ENCODE measurements around the gene SNAI3. TPM values are rescaled to one million over a fixed set of nuclear protein-coding genes. Genes with fewer than 3 reads are reported as not detected.

The SNAI3 gene
- total RNA-seq, 1 experiment from 2014 or later: not detected

- no peak for ATAC-seq
- no peaks in the 10 kb centered on the region for H3K9me3 ChIP-seq (ENCODE audit: control insufficient read depth, insufficient read depth, low read depth, low read length)
- ChIA-PET CTCF (no interaction called here), POLR2A (no interaction called here)
- in situ Hi-C loops (cut with HindIII; ENCODE audit: low pct_unique_long_range_greater_than_20kb, low sequenced_read_pairs) (no loop called here), intact Hi-C loops (cut with micrococcal nuclease; ENCODE audit: unreplicated experiment) (no loop called here)
- TF ChIP-seq POLR2AphosphoS5 (IDR thresholded peaks at IDR 0.05; ENCODE audit: low read depth, low read length) (no peak), REST (IDR thresholded peaks at IDR 0.05; ENCODE audit: insufficient read depth in 1 of 2, low read depth in 2 of 2, low read length in 1 of 2) (no peak), TCF7L2 (IDR thresholded peaks at IDR 0.05; ENCODE audit: low read depth, low read length) (no peak), CTCF (IDR thresholded peaks at IDR 0.05) (no peak), SIN3A (IDR thresholded peaks at IDR 0.05; ENCODE audit: borderline replicate concordance, insufficient read depth, low read depth, low read length) (no peak)
- BruUV-seq (replicated peaks): no TSS peak
- H3K4me3 ChIP-seq (ENCODE audit: low read depth in 2 of 2, low read length in 2 of 2): no peak overlapping the region
- DNase-seq (ENCODE audit: low read depth, low spot score): no peak
- H3K27ac ChIP-seq (ENCODE audit: low read length): no peak overlapping the region
- H3K27me3 ChIP-seq (ENCODE audit: control insufficient read depth, insufficient read depth, low read length): no peaks in the 10 kb centered on the region
- peaks cover 5% of the 10 kb centered on the region; the same call in 1 of the 2 replicates for H3K4me1 ChIP-seq (ENCODE audit: control insufficient read depth, insufficient read depth, low read length)
- no peaks in the 10 kb centered on the region; the same call in 1 of the 2 replicates for H3K36me3 ChIP-seq (ENCODE audit: control insufficient read depth, insufficient read depth, low read length)
Observed at GRCh38 chr16:88658714-88659113, 27.6 kb downstream of the SNAI3 start.

- Histone ChIP-seq H3K4me1 (ENCODE audit: control insufficient read depth, insufficient read depth, low read length) (peaks cover 5% of the 10 kb centered on the region; the same call in 1 of the 2 replicates), H3K4me3 (ENCODE audit: low read depth in 2 of 2, low read length in 2 of 2) (no peak overlapping the region), H3K27ac (ENCODE audit: low read length) (no peak overlapping the region), H3K27me3 (ENCODE audit: control insufficient read depth, insufficient read depth, low read length) (no peaks in the 10 kb centered on the region), H3K36me3 (ENCODE audit: control insufficient read depth, insufficient read depth, low read length) (no peaks in the 10 kb centered on the region; the same call in 1 of the 2 replicates), H3K9me3 (ENCODE audit: control insufficient read depth, insufficient read depth, low read depth, low read length) (no peaks in the 10 kb centered on the region)
- intact Hi-C loops (cut with micrococcal nuclease; ENCODE audit: unreplicated experiment): no loop called here
- ChIA-PET CTCF (no interaction called here), POLR2A (no interaction called here)
- ATAC-seq (no peak), DNase-seq (ENCODE audit: low read depth, low spot score) (no peak)
- no peak for TF ChIP-seq REST (IDR thresholded peaks at IDR 0.05; ENCODE audit: insufficient read depth in 1 of 2, low read depth in 2 of 2, low read length in 1 of 2)
- no peak for TF ChIP-seq SIN3A (IDR thresholded peaks at IDR 0.05; ENCODE audit: borderline replicate concordance, insufficient read depth, low read depth, low read length)
- TF ChIP-seq CTCF (IDR thresholded peaks at IDR 0.05): no peak
- in situ Hi-C loops (cut with HindIII; ENCODE audit: low pct_unique_long_range_greater_than_20kb, low sequenced_read_pairs): no loop called here
- no TSS peak for BruUV-seq (replicated peaks)
Observed at GRCh38 chr16:88657371-88657770, 28.9 kb downstream of the SNAI3 start.
